NB4 (cell line): ENCODE measurements around the gene WFS1.

Experiments used
- CTCF ChIP-seq: IDR thresholded peaks from one replicate; pipeline ENCODE4 v1.5.1; 2012; ENCODE audit warnings: low read depth, low read length
- MAX ChIP-seq: IDR thresholded peaks from 2 replicates; pipeline ENCODE4 v1.6.1; 2011; ENCODE audit warnings: low read depth, low read length
- MYC ChIP-seq: IDR thresholded peaks from 2 replicates; pipeline ENCODE4 v1.6.1; 2011; ENCODE audit warnings: low read depth, low read length
- POLR2A ChIP-seq: IDR thresholded peaks from 2 replicates; pipeline ENCODE4 v1.6.1; 2011; ENCODE audit warnings: mild to moderate bottlenecking; ENCODE audit not compliant: insufficient read length; ENCODE audit errors: extremely low read depth

- peak; percentile 67 for TF ChIP-seq CTCF
- no peak for TF ChIP-seq POLR2A
- TF ChIP-seq MAX: no peak
- no peak for TF ChIP-seq MYC
Measured at GRCh38 chr4:6250235-6250983, 19.2 kb upstream of the WFS1 start.
